Measurements from ENCODE around the gene CDK14. TPM values are rescaled to one million over a fixed set of nuclear protein-coding genes. Genes with fewer than 3 reads are reported as not detected.

The CDK14 gene
- total RNA-seq, 1 experiment from 2014 or later = 39.1 TPM

- H3K27ac ChIP-seq = no peak overlapping the region
- POLR2A ChIA-PET (ENCODE audit: unreplicated experiment) = no interaction called here
- no peak overlapping the region for H3K4me2 ChIP-seq
- no peaks in the 10 kb centered on the region for H3K9me3 ChIP-seq (ENCODE audit: insufficient read depth, low read depth)
- no peak overlapping the region for H2AFZ ChIP-seq
- H3K4me3 ChIP-seq = no peak overlapping the region
- no peaks in the 10 kb centered on the region for H4K20me1 ChIP-seq (ENCODE audit: insufficient read depth)
- CTCF ChIA-PET = no interaction called here
- intact Hi-C loops (cut with micrococcal nuclease; ENCODE audit: unreplicated experiment) = no loop called here
- no peaks in the 10 kb centered on the region for H3F3A ChIP-seq (ENCODE audit: insufficient read depth, low read depth)
- no peaks in the 10 kb centered on the region for H3K79me2 ChIP-seq (ENCODE audit: low read depth)
- no peak for DNase-seq
- no TSS peak for BruUV-seq (replicated peaks)
- H3K9me2 ChIP-seq (ENCODE audit: insufficient read depth) = no peaks in the 10 kb centered on the region
- TF ChIP-seq EZH2 (IDR thresholded peaks at IDR 0.05; ENCODE audit: low read depth) = no peak
- no peak for TF ChIP-seq CTCF (conservative IDR thresholded peaks at IDR 0.05)
- no peaks in the 10 kb centered on the region for H3K36me3 ChIP-seq (ENCODE audit: low read depth)
- H3K4me1 ChIP-seq (replicated peaks; ENCODE audit: insufficient read depth) = no peaks in the 10 kb centered on the region
- no peaks in the 10 kb centered on the region for H3K27me3 ChIP-seq (ENCODE audit: insufficient read depth, low read depth)
Measured at GRCh38 chr7:90751595-90751994, 155.5 kb downstream of the CDK14 start.

DNA sequence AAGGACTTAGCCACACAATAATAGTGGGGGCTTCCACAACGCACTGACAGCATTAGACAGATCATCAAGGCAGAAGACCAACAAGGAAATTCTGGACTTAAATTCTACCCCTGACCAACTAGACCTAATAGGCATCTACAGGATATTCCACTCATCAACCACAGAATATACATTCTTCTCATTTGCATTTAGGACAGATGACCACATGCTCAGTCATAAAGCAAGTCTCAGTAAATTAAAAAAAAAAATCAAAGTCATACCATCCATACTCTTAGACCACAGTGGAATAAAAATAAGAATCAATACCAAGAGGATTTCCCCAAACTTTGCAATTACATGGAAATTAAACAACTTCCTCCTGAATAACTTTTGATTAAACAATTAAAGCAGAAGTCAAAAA, 155.9 kb downstream of the CDK14 start:
- Histone ChIP-seq H3K9me2 (ENCODE audit: insufficient read depth) (no peaks in the 10 kb centered on the region), H3K4me2 (no peak overlapping the region), H3F3A (ENCODE audit: insufficient read depth, low read depth) (no peaks in the 10 kb centered on the region), H2AFZ (no peak overlapping the region), H3K27me3 (ENCODE audit: insufficient read depth, low read depth) (no peaks in the 10 kb centered on the region), H3K36me3 (ENCODE audit: low read depth) (no peaks in the 10 kb centered on the region), H3K9me3 (ENCODE audit: insufficient read depth, low read depth) (no peaks in the 10 kb centered on the region), H3K27ac (no peak overlapping the region), H4K20me1 (ENCODE audit: insufficient read depth) (no peaks in the 10 kb centered on the region), H3K4me3 (no peak overlapping the region), H3K79me2 (ENCODE audit: low read depth) (no peaks in the 10 kb centered on the region), H3K4me1 (replicated peaks; ENCODE audit: insufficient read depth) (no peaks in the 10 kb centered on the region)
- ChIA-PET CTCF (no interaction called here), POLR2A (ENCODE audit: unreplicated experiment) (no interaction called here)
- DNase-seq = no peak
- intact Hi-C loops (cut with micrococcal nuclease; ENCODE audit: unreplicated experiment) = no loop called here
- BruUV-seq (replicated peaks) = no TSS peak
- TF ChIP-seq EZH2 (IDR thresholded peaks at IDR 0.05; ENCODE audit: low read depth) = no peak
- TF ChIP-seq CTCF (conservative IDR thresholded peaks at IDR 0.05) = no peak

GRCh38 chr7:90755041-90755440, 158.9 kb downstream of the CDK14 start:
- Histone ChIP-seq H3K27ac (no peak overlapping the region), H2AFZ (no peak overlapping the region), H3F3A (ENCODE audit: insufficient read depth, low read depth) (no peaks in the 10 kb centered on the region), H3K27me3 (ENCODE audit: insufficient read depth, low read depth) (no peaks in the 10 kb centered on the region), H3K9me3 (ENCODE audit: insufficient read depth, low read depth) (no peaks in the 10 kb centered on the region), H3K36me3 (ENCODE audit: low read depth) (no peaks in the 10 kb centered on the region), H3K79me2 (ENCODE audit: low read depth) (no peaks in the 10 kb centered on the region), H4K20me1 (ENCODE audit: insufficient read depth) (no peaks in the 10 kb centered on the region), H3K4me2 (no peak overlapping the region), H3K4me3 (no peak overlapping the region), H3K4me1 (replicated peaks; ENCODE audit: insufficient read depth) (no peaks in the 10 kb centered on the region), H3K9me2 (ENCODE audit: insufficient read depth) (no peaks in the 10 kb centered on the region)
- TF ChIP-seq CTCF (conservative IDR thresholded peaks at IDR 0.05) (no peak), EZH2 (IDR thresholded peaks at IDR 0.05; ENCODE audit: low read depth) (no peak)
- POLR2A ChIA-PET (ENCODE audit: unreplicated experiment) = no interaction called here
- no TSS peak for BruUV-seq (replicated peaks)
- DNase-seq = no peak
- intact Hi-C loops (cut with micrococcal nuclease; ENCODE audit: unreplicated experiment) = no loop called here
- CTCF ChIA-PET = no interaction called here
